WTC11 (cell line): ENCODE results near the gene GPC5. TPM values are rescaled to one million over a fixed set of nuclear protein-coding genes. Genes with fewer than 3 reads are reported as not detected.

Experiments
- ATAC-seq: fragments of 200-7000 bp; cut with Tn5 transposase; 2 replicates; pipeline ENCODE4 v1.10.0; 2021; ENCODE audit warnings: mild to moderate bottlenecking, moderate library complexity
- CTCF ChIA-PET: fragments of 300-600 bp; sonication (Branson Sonifier 250); formaldehyde crosslinking; loops from one replicate; lab custom pipeline; 2021; ENCODE audit warnings: antibody characterized with exemption; lab: Charles Lee
- POLR2A ChIA-PET: fragments of 350-600 bp; sonication (Branson Sonifier 250); formaldehyde crosslinking; loops from one replicate; lab custom pipeline; 2021; ENCODE audit warnings: antibody characterized with exemption; lab: Charles Lee
- DNase-seq: peaks from one replicate; pipeline ENCODE4 v3.0.0; 2021; ENCODE audit warnings: low spot score
- H3K27ac Mint-ChIP-seq: 2 replicates; pipeline ENCODE4 v1.8.0; 2021; ENCODE audit warnings: mixed read lengths
- H3K27me3 Mint-ChIP-seq: 2 replicates; pipeline ENCODE4 v1.8.0; 2021; ENCODE audit warnings: low read depth, mild to moderate bottlenecking, moderate library complexity, mixed read lengths
- H3K36me3 Mint-ChIP-seq: 2 replicates; pipeline ENCODE4 v1.8.0; 2021; ENCODE audit warnings: mixed read lengths
- H3K4me1 Mint-ChIP-seq: 2 replicates; pipeline ENCODE4 v1.8.0; 2022; ENCODE audit warnings: mixed read lengths
- H3K4me3 Mint-ChIP-seq: 2 replicates; pipeline ENCODE4 v1.8.0; 2021; ENCODE audit warnings: mild to moderate bottlenecking, moderate library complexity, mixed read lengths
- H3K9me3 Mint-ChIP-seq: 2 replicates; pipeline ENCODE4 v1.8.0; 2021; ENCODE audit warnings: mixed read lengths
- CBFB ChIP-seq: sonication (generic); formaldehyde crosslinking; IDR thresholded peaks from 2 replicates; pipeline ENCODE4 v1.8.1; 2022; ENCODE audit warnings: mild to moderate bottlenecking, low read depth, missing genetic modification reagents
- ELF4 ChIP-seq: sonication (generic); formaldehyde crosslinking; IDR thresholded peaks from 2 replicates; pipeline ENCODE4 v1.8.1; 2022; ENCODE audit warnings: low read depth, mild to moderate bottlenecking, moderate library complexity, missing genetic modification reagents
- ESRRA ChIP-seq: sonication (generic); formaldehyde crosslinking; IDR thresholded peaks from 2 replicates; pipeline ENCODE4 v1.8.1; 2022; ENCODE audit warnings: mild to moderate bottlenecking, missing genetic modification reagents, borderline replicate concordance
- ETV6 ChIP-seq: sonication (generic); formaldehyde crosslinking; IDR thresholded peaks from 2 replicates; pipeline ENCODE4 v1.8.1; 2022; ENCODE audit warnings: mild to moderate bottlenecking, missing genetic modification reagents
- FOXJ3 ChIP-seq: sonication (generic); formaldehyde crosslinking; IDR thresholded peaks from 2 replicates; pipeline ENCODE4 v1.9.0; 2021; ENCODE audit warnings: missing genetic modification reagents, mild to moderate bottlenecking, borderline replicate concordance
- GABPB1 ChIP-seq: sonication (generic); formaldehyde crosslinking; IDR thresholded peaks from 2 replicates; pipeline ENCODE4 v1.8.1; 2023; ENCODE audit warnings: mild to moderate bottlenecking, missing genetic modification reagents
- GTF2I ChIP-seq: fragments of 250-450 bp; sonication (Bioruptor Pico); conservative IDR thresholded peaks from 2 replicates; pipeline ENCODE4 v1.4.0; 2021; ENCODE audit warnings: mild to moderate bottlenecking
- IRF1 ChIP-seq: sonication (generic); formaldehyde crosslinking; IDR thresholded peaks from 2 replicates; pipeline ENCODE4 v1.8.0; 2023; ENCODE audit warnings: missing genetic modification reagents
- IRF2 ChIP-seq: sonication (generic); formaldehyde crosslinking; IDR thresholded peaks from 2 replicates; pipeline ENCODE4 v1.8.0; 2022; ENCODE audit warnings: low read depth, missing genetic modification reagents, borderline replicate concordance
- NFYB ChIP-seq: sonication (generic); formaldehyde crosslinking; conservative IDR thresholded peaks from 2 replicates; pipeline ENCODE4 v1.8.0; 2022; ENCODE audit warnings: low read depth, missing genetic modification reagents
- RELA ChIP-seq: sonication (generic); formaldehyde crosslinking; IDR thresholded peaks from 2 replicates; pipeline ENCODE4 v1.8.1; 2022; ENCODE audit warnings: missing genetic modification reagents, mild to moderate bottlenecking, borderline replicate concordance
- SMAD3 ChIP-seq: sonication (generic); formaldehyde crosslinking; IDR thresholded peaks from 2 replicates; pipeline ENCODE4 v1.8.0; 2022; ENCODE audit warnings: missing genetic modification reagents, mild to moderate bottlenecking, borderline replicate concordance
- ZNF121 ChIP-seq: sonication (generic); formaldehyde crosslinking; IDR thresholded peaks from 2 replicates; pipeline ENCODE4 v1.8.0; 2023; ENCODE audit warnings: missing genetic modification reagents
- ZNF219 ChIP-seq: sonication (generic); formaldehyde crosslinking; IDR thresholded peaks from 2 replicates; pipeline ENCODE4 v1.8.0; 2023; ENCODE audit warnings: missing genetic modification reagents, mild to moderate bottlenecking, borderline replicate concordance
- ZNF281 ChIP-seq: sonication (generic); formaldehyde crosslinking; IDR thresholded peaks from 2 replicates; pipeline ENCODE4 v1.8.0; 2023; ENCODE audit warnings: mild to moderate bottlenecking, missing genetic modification reagents
- ZNF317 ChIP-seq: sonication (generic); formaldehyde crosslinking; IDR thresholded peaks from 2 replicates; pipeline ENCODE4 v1.8.1; 2023; ENCODE audit warnings: low read depth, mild to moderate bottlenecking, moderate library complexity, missing genetic modification reagents, borderline replicate concordance
- ZNF396 ChIP-seq: fragments of 250-450 bp; sonication (Bioruptor Pico); IDR thresholded peaks from 2 replicates; pipeline ENCODE4 v1.8.0; 2021; ENCODE audit warnings: mild to moderate bottlenecking, moderate library complexity, borderline replicate concordance
- total RNA-seq: library from RNA; stranded (reverse); gene quantifications from 3 replicates; pipeline ENCODE4 v1.2.3, GENCODE V29; 2021
- TF ChIP-seq, protein P1 (sequence below): sonication (generic); formaldehyde crosslinking; IDR thresholded peaks from 2 replicates; pipeline ENCODE4 v1.8.1; 2023; ENCODE audit warnings: mild to moderate bottlenecking, missing genetic modification reagents, borderline replicate concordance
- TF ChIP-seq, protein P2 (sequence below): sonication (generic); formaldehyde crosslinking; IDR thresholded peaks from 2 replicates; pipeline ENCODE4 v1.8.1; 2022; ENCODE audit warnings: mild to moderate bottlenecking, moderate library complexity, missing genetic modification reagents
- TF ChIP-seq, protein P3 (sequence below): fragments of 250-450 bp; sonication (Bioruptor Pico); IDR thresholded peaks from 2 replicates; pipeline ENCODE4 v1.9.0; 2021; ENCODE audit warnings: mild to moderate bottlenecking
- TF ChIP-seq, protein P4 (sequence below): sonication (generic); formaldehyde crosslinking; IDR thresholded peaks from 2 replicates; pipeline ENCODE4 v1.8.0; 2022; ENCODE audit warnings: mild to moderate bottlenecking, missing genetic modification reagents
- TF ChIP-seq, protein P5 (sequence below): sonication (generic); formaldehyde crosslinking; IDR thresholded peaks from 2 replicates; pipeline ENCODE4 v1.8.1; 2023; ENCODE audit warnings: mild to moderate bottlenecking, missing genetic modification reagents

Gene GPC5
- total RNA-seq, 1 experiment from 2014 or later, result 0.46 TPM

DNA sequence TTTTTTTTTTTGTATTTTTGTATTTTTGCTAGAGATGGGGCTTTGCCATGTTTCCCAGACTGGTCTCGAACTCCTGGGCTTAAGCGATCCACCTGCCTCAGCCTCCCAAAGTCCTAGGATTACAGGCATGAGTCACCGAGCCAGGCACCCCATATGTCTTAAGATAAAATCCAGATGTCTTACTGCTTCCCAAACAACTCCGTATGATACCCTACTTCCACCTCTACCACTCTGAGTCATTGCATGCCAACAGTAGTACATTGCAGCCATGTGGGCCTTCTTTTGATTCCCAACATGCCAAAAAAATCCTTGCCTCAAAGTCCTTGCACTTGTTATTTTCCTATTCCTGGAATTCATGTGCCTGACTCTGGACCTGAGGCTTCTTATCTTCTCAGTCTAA is 799.2 kb downstream of the GPC5 start:
- CTCF ChIA-PET, result no interaction called here
- ATAC-seq, result no peak
- Mint-ChIP-seq H3K4me1 (no peaks in the 10 kb centered on the region), H3K27me3 (no peaks in the 10 kb centered on the region), H3K9me3 (no peaks in the 10 kb centered on the region), H3K27ac (no peak overlapping the region), H3K36me3 (no peaks in the 10 kb centered on the region), H3K4me3 (no peak overlapping the region)
- POLR2A ChIA-PET, result no interaction called here
- no peak for DNase-seq
- TF ChIP-seq, protein P1, sequence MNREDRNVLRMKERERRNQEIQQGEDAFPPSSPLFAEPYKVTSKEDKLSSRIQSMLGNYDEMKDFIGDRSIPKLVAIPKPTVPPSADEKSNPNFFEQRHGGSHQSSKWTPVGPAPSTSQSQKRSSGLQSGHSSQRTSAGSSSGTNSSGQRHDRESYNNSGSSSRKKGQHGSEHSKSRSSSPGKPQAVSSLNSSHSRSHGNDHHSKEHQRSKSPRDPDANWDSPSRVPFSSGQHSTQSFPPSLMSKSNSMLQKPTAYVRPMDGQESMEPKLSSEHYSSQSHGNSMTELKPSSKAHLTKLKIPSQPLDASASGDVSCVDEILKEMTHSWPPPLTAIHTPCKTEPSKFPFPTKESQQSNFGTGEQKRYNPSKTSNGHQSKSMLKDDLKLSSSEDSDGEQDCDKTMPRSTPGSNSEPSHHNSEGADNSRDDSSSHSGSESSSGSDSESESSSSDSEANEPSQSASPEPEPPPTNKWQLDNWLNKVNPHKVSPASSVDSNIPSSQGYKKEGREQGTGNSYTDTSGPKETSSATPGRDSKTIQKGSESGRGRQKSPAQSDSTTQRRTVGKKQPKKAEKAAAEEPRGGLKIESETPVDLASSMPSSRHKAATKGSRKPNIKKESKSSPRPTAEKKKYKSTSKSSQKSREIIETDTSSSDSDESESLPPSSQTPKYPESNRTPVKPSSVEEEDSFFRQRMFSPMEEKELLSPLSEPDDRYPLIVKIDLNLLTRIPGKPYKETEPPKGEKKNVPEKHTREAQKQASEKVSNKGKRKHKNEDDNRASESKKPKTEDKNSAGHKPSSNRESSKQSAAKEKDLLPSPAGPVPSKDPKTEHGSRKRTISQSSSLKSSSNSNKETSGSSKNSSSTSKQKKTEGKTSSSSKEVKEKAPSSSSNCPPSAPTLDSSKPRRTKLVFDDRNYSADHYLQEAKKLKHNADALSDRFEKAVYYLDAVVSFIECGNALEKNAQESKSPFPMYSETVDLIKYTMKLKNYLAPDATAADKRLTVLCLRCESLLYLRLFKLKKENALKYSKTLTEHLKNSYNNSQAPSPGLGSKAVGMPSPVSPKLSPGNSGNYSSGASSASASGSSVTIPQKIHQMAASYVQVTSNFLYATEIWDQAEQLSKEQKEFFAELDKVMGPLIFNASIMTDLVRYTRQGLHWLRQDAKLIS (CRISPR knock-in tag), result no peak
- no peak for TF ChIP-seq GABPB1 (CRISPR knock-in tag)
- TF ChIP-seq SMAD3 (CRISPR knock-in tag), result no peak
- TF ChIP-seq, protein P2, sequence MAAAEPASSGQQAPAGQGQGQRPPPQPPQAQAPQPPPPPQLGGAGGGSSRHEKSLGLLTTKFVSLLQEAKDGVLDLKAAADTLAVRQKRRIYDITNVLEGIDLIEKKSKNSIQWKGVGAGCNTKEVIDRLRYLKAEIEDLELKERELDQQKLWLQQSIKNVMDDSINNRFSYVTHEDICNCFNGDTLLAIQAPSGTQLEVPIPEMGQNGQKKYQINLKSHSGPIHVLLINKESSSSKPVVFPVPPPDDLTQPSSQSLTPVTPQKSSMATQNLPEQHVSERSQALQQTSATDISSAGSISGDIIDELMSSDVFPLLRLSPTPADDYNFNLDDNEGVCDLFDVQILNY (CRISPR knock-in tag), result no peak
- no peak for TF ChIP-seq ZNF281 (CRISPR knock-in tag)
- TF ChIP-seq NFYB (CRISPR knock-in tag), result no peak
- TF ChIP-seq CBFB (CRISPR knock-in tag), result no peak
- TF ChIP-seq IRF1 (CRISPR knock-in tag), result no peak
- TF ChIP-seq, protein P3, sequence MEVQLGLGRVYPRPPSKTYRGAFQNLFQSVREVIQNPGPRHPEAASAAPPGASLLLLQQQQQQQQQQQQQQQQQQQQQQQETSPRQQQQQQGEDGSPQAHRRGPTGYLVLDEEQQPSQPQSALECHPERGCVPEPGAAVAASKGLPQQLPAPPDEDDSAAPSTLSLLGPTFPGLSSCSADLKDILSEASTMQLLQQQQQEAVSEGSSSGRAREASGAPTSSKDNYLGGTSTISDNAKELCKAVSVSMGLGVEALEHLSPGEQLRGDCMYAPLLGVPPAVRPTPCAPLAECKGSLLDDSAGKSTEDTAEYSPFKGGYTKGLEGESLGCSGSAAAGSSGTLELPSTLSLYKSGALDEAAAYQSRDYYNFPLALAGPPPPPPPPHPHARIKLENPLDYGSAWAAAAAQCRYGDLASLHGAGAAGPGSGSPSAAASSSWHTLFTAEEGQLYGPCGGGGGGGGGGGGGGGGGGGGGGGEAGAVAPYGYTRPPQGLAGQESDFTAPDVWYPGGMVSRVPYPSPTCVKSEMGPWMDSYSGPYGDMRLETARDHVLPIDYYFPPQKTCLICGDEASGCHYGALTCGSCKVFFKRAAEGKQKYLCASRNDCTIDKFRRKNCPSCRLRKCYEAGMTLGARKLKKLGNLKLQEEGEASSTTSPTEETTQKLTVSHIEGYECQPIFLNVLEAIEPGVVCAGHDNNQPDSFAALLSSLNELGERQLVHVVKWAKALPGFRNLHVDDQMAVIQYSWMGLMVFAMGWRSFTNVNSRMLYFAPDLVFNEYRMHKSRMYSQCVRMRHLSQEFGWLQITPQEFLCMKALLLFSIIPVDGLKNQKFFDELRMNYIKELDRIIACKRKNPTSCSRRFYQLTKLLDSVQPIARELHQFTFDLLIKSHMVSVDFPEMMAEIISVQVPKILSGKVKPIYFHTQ (CRISPR knock-in tag), result no peak
- no peak for TF ChIP-seq ZNF317
- TF ChIP-seq, protein P4, sequence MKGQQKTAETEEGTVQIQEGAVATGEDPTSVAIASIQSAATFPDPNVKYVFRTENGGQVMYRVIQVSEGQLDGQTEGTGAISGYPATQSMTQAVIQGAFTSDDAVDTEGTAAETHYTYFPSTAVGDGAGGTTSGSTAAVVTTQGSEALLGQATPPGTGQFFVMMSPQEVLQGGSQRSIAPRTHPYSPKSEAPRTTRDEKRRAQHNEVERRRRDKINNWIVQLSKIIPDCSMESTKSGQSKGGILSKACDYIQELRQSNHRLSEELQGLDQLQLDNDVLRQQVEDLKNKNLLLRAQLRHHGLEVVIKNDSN (CRISPR knock-in tag), result no peak

- Mint-ChIP-seq H3K4me1 (peaks cover 20% of the 10 kb centered on the region), H3K4me3 (peak overlapping the region; percentile 47), H3K27me3 (no peaks in the 10 kb centered on the region), H3K27ac (peak overlapping the region; percentile 42; the same call in 1 of the 2 replicates), H3K36me3 (no peaks in the 10 kb centered on the region), H3K9me3 (no peaks in the 10 kb centered on the region; the same call in 1 of the 2 replicates)
- ATAC-seq, result peak; percentile 63
- ChIA-PET POLR2A (no interaction called here), CTCF (interaction anchor here (1.4 kb wide), 1 partner anchor 31 kb away, joined by 3 read pairs; no protein-coding TSS in a partner anchor)
- DNase-seq, result no peak
- no peak for TF ChIP-seq ESRRA (CRISPR knock-in tag)
- TF ChIP-seq ZNF396 (CRISPR knock-in tag), result no peak
- TF ChIP-seq IRF2, result no peak
- TF ChIP-seq ETV6, result no peak
- no peak for TF ChIP-seq RELA (CRISPR knock-in tag)
- TF ChIP-seq ELF4 (CRISPR knock-in tag), result no peak
- TF ChIP-seq, protein P5, sequence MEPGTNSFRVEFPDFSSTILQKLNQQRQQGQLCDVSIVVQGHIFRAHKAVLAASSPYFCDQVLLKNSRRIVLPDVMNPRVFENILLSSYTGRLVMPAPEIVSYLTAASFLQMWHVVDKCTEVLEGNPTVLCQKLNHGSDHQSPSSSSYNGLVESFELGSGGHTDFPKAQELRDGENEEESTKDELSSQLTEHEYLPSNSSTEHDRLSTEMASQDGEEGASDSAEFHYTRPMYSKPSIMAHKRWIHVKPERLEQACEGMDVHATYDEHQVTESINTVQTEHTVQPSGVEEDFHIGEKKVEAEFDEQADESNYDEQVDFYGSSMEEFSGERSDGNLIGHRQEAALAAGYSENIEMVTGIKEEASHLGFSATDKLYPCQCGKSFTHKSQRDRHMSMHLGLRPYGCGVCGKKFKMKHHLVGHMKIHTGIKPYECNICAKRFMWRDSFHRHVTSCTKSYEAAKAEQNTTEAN (CRISPR knock-in tag), result no peak
- no peak for TF ChIP-seq GTF2I (CRISPR knock-in tag)
- no peak for TF ChIP-seq FOXJ3 (CRISPR knock-in tag)
- TF ChIP-seq ZNF219 (CRISPR knock-in tag), result no peak
- TF ChIP-seq ZNF121, result no peak
Observed at GRCh38 chr13:92218615-92219014, 820.2 kb downstream of the GPC5 start.
